A375 (cell line): Measurements from ENCODE around the gene HSPA12A. TPM values are rescaled to one million over a fixed set of nuclear protein-coding genes. Genes with fewer than 3 reads are reported as not detected.

ENCODE experiments used
- total RNA-seq: library from RNA; depleted of rRNA; stranded (reverse); fragments of >200 nt; shearing (Covaris generic); gene quantifications from 2 replicates; pipeline ENCODE4 v1.2.3, GENCODE V29; 2014; rRNA removed

Gene HSPA12A
- 2.0 TPM in 2 replicates for total RNA-seq

DNA sequence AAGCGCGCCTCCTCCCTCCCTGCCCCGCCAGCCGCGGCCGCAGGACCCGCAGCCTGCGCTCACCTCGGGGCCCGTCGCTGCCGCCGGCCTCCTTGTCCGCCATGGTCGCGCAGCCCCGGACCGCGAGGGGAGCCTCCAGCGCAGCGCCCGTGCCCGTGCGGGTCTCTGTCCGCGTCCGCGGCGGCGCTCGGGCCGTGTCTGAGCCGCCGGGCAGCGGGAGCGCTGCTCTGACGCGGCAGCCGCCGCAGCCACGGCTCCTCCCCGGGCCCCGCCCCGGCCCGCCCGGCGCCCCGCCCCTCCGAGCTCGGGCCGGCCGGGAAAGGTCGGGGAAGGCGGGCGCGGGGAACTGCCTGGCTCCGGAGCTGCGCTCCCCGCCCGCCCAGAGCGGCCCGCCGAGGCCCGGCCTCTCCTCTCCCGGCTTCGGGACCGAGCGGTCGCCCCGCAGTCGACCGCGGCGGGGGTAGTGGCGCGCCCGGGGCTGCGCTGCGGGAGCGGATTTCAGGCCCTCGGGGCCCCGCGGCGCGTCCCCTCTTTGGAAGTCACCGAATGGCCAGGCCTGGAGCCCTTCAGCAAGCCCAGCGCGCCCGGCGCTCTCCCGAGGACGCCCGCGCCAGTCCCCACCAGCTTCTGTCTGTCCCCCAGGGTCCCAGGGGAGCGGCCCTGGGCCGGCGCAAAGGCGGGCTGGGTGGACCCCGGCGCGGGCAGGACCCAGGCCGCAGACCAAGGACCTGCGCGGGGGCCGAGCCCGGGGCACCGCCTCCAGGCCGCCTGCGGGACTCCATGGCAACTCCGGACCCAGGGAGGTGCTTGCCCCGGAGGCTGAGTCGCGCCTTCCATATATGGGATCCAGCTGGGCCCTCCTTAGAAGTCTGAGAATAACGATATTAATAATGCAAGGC is at the start of gene HSPA12A:
Gene HSPA12A (minus strand): TSS at position 200 of the 899 bp plus-strand sequence. CDS start 97 bp downstream, at position 103.

Other genes starting within 250 kb of the HSPA12A start
- gene PNLIP, start 196.6 kb downstream of the HSPA12A start, total RNA-seq, result not detected in 2 replicates
- gene PNLIPRP1, start 151.6 kb downstream of the HSPA12A start, total RNA-seq, result not detected in 2 replicates
- not detected in 2 replicates for gene PNLIPRP2, start 121.6 kb downstream of the HSPA12A start, total RNA-seq
- gene ENO4, start 106.9 kb upstream of the HSPA12A start, total RNA-seq, result 0.16 and 0.45 TPM in 2 replicates